HG02885 (cell line): ENCODE data around the gene ZFPM1.

Experiments used
- ATAC-seq: cut with Tn5 transposase; IDR thresholded peaks from one replicate; pipeline ENCODE4 v1.9.1; 2021; ENCODE audit warnings: mild to moderate bottlenecking; ENCODE audit not compliant: unreplicated experiment, poor library complexity

The ZFPM1 gene

DNA sequence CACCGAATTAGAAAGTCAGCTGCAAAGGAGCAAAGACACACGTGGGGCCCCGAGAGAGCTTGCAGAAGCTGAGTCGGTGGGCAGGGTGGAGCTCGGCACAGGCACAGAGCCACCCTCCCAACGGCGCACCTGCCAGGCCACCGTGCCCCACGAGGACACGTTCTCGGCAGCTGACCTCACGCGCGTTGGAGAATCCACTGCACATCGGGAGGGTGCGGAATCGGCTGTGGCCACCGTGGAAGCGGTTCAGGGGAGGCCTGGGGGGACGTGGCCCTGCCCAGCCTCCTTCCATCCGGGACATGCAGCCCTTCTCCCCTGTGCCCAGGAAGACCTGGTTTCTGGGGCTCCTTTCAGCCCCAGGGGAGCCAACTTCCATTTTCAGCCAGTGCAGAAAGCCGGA, 20.9 kb upstream of the ZFPM1 start:
- ATAC-seq: no peak

DNA sequence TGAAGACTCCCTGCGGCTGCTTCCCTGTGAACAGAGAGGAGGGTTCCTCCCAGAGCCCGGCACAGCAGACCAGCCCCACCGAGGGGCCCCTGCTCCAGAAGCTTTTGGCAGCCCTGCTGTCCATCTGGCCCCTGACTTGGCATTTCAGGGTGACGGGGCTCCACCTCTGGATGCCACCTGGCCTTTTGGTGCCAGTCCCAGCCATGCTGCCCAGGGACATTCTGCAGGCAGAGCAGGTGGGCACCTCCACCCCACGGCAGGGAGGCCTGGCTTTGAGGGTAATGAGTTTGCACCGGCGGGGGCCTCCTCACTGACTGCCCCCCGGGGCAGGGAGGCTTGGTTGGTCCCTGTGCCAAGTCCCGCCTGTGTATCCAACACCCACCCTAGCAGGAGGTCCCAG, 20.3 kb upstream of the ZFPM1 start:
- ATAC-seq: no peak

DNA sequence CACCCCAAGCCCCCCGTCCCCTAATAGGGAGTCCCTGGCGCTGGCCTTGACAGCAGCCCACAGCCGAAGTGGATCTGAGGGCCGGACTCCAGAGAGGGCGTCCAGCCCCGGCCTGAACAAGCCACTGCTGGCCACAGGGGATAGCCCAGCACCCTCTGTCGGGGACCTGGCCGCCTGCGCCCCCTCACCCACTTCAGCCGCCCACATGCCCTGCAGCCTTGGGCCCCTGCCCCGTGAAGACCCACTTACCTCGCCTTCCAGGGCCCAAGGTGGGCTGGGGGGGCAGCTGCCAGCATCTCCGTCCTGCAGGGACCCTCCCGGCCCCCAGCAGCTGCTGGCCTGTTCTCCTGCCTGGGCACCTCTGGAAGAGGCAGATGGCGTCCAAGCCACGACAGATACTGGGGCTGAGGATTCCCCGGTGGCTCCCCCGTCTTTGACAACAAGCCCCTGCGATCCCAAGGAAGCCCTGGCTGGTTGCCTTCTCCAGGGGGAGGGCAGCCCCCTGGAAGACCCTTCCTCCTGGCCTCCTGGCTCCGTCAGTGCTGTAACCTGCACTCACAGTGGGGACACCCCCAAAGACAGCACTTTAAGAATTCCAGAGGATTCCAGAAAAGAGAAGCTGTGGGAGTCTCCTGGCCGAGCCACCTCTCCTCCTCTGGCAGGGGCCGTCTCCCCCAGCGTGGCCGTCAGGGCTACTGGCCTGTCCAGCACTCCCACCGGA, 19.3 kb upstream of the ZFPM1 start:
- ATAC-seq: no peak

DNA sequence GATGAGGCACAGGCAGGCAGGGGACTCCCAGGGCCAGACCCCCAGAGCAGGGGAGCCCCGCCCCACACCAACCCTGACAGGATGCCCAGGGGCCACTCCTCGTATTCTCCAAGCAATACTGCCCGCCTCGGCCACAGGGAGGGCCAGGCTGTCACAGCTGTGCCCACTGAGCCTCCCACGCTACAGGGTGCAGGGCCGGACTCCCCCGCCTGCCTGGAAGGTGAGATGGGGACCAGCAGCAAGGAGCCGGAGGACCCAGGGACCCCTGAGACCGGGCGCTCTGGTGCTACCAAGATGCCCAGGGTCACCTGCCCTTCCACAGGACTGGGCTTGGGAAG, 18.8 kb upstream of the ZFPM1 start:
- ATAC-seq: no peak

DNA sequence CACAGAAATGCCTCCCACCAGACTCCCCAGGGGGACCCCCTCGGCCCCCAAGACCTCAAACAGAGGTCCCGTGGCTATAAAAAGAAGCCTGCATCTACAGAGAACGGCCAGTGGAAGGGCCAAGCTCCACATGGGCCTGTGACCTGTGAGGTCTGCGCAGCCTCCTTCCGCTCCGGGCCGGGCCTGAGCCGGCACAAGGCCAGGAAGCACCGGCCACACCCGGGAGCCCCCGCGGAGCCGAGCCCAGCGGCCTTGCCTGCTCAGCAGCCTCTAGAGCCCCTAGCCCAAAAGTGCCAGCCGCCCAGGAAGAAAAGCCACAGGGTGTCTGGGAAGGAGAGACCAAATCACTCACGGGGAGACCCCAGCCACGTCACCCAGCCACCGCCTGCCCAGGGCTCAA, 18.3 kb upstream of the ZFPM1 start:
- no peak for ATAC-seq

DNA sequence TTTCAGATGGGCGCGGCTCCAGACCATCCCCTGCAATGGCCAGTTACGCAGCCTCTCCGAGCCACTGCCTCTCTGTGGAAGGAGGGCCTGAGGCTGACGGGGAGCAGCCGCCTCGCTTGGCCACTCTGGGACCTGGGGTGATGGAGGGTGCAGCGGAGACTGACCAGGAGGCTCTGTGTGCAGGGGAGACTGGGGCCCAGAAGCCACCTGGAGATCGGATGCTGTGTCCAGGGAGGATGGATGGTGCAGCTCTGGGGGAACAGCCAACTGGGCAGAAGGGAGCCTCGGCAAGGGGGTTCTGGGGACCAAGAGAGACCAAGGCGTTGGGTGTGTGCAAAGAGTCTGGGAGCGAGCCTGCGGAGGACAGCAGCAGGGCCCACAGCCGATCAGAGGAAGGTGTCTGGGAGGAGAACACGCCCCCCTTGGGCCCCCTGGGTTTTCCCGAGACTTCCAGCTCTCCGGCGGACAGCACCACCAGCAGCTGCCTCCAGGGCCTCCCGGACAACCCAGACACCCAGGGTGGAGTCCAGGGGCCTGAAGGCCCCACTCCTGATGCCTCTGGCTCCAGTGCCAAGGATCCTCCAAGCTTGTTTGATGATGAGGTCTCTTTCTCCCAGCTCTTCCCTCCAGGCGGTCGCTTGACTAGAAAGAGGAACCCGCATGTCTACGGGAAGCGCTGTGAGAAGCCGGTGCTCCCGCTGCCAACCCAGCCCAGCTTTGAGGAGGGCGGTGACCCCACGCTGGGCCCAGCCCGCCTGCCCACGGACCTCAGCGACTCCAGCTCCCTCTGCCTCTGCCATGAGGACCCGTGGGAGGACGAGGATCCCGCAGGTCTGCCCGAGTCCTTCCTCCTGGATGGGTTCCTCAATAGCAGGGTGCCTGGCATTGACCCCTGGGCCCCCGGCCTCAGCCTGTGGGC, 17.4 kb upstream of the ZFPM1 start:
- no peak for ATAC-seq

DNA sequence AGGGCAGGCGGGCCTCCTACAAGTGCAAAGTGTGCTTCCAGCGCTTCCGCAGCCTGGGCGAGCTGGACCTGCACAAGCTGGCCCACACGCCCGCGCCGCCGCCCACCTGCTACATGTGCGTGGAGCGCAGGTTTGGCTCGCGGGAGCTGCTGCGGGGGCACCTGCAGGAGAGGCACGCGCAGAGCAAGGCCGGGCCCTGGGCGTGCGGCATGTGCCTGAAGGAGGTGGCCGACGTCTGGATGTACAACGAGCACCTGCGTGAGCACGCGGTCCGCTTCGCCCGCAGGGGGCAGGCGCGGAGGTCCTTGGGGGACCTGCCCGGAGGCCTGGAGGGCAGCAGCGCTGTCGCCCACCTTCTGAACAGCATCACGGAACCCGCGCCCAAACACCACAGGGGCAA, 16.3 kb upstream of the ZFPM1 start:
- ATAC-seq: no peak

DNA sequence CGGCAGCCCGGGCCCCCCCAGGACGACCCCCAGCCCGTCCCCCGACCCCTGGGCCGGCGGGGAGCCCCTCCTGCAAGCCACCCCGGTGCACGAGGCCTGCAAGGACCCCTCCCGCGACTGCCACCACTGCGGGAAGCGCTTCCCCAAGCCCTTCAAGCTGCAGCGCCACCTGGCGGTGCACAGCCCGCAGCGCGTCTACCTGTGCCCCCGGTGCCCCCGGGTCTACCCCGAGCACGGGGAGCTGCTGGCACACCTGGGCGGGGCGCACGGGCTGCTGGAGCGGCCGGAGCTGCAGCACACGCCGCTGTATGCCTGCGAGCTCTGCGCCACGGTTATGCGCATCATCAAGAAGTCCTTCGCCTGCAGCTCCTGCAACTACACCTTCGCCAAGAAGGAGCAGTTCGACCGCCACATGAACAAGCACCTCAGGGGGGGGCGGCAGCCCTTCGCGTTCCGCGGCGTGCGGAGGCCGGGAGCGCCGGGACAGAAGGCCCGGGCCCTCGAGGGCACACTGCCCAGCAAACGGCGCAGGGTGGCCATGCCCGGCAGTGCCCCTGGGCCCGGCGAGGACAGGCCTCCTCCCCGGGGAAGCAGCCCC, 15.6 kb upstream of the ZFPM1 start:
- ATAC-seq: no peak

DNA sequence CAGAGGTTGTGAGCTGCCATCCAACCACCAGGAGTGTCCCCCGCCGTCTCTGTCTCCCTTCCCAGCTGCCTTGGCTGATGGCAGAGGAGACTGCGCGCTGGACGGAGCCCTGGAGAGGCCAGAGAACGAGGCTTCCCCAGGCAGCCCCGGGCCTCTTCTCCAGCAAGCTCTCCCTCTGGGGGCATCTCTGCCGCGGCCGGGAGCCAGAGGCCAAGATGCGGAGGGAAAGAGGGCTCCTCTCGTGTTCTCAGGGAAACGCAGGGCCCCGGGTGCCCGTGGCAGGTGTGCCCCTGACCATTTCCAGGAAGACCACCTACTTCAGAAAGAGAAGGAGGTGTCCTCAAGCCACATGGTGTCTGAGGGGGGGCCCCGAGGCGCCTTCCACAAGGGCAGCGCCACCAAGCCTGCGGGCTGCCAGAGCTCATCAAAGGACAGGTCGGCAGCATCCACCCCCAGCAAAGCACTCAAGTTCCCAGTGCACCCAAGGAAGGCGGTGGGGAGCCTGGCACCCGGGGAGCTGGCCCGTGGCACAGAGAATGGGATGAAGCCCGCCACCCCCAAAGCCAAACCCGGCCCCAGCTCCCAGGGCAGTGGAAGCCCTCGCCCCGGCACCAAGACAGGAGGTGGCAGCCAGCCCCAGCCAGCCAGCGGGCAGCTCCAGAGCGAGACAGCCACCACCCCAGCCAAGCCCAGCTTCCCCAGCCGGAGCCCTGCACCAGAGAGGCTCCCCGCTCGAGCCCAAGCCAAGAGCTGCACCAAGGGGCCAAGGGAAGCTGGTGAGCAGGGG, 14.8 kb upstream of the ZFPM1 start:
- ATAC-seq: no peak

DNA sequence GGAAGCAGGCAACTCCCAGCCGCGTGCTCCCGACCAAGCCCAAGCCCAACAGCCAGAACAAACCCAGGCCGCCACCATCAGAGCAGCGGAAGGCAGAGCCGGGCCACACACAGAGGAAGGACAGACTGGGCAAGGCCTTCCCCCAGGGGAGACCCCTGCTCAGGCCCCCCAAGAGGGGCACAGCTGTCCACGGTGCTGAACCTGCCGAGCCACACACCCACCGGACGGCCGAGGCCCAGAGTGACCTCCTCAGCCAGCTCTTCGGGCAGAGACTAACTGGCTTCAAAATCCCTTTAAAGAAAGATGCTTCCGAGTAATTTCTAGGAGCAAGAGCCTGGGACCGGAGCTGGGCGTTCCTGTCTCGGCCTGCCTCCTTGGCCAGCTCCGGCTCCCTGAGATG, 14.1 kb upstream of the ZFPM1 start:
- ATAC-seq: no peak

DNA sequence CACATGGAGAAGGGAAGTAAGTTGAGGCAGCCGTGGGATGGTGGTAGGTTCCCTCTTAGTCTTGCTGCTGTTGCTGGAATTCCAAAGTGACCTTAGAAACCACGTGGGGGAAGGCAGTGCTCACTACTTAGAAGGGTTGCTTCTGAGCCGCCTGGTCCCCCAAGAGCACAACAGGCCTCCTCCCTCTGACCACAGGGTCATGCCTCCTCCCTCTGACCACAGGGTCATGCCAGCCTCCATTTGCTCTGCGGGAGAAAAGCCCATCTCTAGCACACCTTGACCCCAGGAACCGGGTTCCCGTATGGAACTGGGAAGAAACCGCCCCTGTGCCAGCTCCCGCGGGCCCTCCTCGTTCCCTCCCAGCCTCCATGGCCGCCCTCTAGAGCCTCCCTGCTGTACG, 13.4 kb upstream of the ZFPM1 start:
- no peak for ATAC-seq

DNA sequence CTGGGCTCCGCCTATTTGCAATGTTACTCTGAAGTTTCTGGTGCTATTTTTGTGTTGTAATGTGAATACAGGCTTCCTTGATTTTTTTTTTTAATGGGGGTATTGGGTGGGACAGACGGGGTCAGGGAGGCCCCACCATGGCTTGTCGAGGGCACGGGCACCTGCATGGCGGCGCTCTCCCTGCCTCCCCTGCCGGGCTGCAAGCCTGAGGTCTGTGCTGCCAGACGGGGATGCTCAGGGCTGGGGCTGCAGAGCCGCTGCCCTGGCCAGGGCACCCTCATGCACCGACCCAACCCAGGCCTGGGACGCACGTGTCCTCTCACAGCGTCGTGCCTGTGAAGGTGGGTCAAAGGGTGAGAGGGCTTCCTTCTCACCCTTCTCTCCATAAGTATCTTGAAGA, 13.0 kb upstream of the ZFPM1 start:
- ATAC-seq: no peak

DNA sequence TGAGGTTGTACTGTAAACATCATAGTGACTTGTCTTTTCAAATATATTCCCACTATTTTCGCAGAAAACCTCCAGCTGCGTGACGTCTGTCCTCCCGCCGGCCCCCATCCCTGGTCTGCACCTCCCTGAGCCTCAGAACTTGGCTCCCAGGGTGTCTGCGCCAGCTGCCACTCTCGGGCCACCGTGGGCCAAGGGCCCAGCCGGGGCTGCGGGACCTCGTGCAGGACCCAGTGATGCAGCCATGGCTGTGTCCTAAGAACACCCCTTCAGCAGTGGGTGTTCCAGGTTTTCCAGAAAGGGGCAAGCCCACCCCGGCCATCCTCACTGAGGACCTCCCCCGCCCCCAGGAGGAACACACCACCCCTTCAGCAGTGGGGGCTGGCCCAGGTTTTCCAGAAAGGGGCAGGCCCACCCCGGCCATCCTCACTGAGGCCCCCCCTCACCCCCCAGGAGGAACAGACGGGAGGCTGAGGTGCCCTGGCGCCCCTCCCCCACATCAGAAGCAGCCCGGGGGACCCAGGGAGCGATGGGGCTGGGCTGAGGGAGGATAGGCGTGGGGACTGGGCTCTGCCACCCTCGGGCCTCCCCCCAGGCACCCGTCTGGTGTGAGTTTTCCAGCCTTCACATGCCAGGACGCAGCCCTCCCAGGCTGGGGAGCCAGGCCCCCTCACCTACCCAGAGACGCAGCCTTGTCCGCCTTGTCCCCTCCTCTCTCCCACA, 12.2 kb upstream of the ZFPM1 start:
- ATAC-seq: no peak

DNA sequence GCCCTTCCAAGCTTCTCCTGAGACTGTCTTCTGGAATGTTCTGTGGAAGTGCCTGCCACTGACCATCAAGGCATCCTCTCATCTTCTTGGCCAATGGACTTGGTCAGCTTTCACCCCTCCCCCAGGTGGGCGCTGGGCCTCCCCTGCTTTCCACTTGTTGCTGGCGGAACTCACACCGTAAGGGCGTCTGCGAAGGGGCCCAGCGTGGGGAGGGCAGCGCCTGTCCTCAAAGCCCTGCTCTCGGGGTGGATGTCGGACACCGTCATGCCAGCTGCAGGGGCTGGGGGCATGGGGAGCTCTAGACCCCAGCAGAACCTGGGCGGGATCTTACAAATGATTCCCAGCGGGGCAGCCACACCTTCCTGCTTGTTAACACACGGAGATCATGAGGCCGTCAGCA, 11.6 kb upstream of the ZFPM1 start:
- no peak for ATAC-seq

DNA sequence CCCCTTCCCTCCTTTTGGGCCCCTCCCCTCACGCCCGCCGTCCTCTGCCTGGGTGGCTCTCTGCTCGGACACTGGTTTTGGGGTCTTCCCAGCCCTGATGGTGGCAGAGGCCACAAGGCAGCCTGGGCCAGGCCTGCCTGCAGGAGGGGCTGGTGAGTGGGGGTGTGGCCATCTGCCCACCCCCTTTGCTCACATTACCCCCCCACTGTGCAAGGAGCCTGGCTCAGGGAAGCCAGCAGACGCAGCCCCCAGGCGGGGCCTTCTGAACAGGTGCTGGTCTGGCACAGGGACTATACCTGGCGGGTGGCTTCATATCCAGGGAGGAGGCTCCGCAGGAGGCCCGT, 10.7 kb upstream of the ZFPM1 start:
- no peak for ATAC-seq

DNA sequence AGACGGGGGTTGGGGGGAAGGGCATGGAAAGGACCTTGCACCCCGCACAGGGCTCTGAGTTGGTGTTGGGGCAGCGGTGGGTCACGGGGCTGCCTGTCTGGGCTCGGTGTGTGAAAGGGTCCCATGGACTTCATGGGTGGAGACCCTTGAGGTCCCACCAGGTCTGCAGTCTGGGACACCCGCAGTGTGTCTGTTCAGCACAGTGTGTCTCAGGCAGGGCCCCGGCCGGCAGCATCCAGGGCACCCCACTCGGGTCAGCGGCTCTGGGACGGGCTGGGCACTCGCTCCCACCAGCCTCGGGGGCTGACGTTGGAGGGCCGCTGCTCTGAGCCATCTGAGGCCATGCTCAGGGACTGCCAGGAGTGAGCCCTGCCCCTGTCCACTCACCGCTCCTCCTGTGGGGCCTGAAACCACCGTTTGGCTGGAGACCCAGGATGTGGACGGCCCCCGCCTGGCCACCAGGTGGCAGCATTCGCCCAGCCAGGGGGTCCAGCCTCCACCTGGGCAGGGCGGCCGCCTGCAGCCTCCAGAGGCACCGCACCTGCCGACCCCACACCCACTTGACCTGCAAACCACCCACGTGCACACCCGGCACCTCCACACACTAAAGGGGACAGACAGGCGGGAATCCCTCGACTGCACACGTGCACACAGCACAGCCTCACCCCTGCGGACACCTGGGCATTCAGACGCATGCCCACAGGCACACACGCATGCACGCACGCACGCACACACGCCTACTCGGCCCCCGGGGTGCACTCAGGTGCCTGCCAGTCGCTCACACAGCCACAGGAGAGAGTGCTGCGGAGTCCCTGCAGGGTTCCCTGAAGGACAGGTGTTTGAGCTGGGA, 10.1 kb upstream of the ZFPM1 start:
- peak; percentile 56 for ATAC-seq

DNA sequence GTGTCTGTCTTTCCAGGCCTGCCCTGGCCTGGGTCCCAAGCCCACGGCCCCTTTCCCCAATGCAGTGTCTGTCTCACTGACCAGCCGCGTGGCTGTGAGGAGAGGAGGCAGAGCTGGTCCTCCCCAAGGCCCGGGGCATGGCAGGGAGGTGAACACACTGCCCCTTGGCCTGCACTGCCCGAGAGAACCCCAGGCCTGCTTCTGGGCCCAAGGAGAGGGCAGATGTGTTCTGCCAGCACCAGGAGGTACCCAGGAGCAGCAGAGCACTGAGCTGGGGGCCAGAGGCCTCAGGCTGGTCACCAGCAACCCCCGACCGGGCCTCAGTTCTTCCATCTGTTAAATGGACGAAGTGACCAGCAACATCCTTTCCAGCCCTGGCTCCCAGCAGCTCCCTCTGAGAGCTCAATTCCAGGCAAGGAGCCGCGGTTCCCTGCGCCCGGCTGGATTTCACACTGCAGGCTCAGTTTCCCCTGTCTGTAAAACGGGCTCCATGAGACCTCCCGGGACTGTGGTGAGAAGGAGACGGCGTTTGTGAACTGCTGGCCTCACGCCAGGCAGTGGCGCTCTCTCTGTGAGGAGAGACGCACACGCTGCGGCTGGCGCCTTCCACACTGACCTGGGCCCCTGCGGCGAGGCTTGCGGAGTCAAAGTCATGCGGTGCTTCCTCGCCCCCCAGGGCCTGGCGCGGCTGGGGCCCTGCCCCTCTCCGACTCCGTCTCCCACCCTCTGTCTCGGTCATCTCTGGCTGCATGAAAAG, 8.1 kb upstream of the ZFPM1 start:
- no peak for ATAC-seq

DNA sequence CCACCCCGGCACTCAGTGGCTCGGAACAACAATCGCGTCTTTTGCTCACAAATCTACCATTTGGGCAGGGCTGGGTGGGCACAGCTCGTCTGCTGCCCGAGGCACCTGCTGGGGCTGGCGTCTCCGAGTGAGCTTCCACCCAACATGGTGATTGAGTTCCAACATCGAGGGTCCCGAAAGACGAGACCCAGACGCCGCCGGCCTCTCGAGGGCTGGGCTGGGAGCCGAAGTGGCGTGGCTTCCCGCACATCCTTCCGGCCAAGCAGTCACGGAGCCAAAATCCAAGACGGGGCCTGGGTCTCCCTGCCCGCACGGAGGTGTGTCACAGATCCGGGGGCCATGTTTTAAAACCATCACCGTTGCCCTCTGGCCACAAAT, 7.5 kb upstream of the ZFPM1 start:
- ATAC-seq: no peak

DNA sequence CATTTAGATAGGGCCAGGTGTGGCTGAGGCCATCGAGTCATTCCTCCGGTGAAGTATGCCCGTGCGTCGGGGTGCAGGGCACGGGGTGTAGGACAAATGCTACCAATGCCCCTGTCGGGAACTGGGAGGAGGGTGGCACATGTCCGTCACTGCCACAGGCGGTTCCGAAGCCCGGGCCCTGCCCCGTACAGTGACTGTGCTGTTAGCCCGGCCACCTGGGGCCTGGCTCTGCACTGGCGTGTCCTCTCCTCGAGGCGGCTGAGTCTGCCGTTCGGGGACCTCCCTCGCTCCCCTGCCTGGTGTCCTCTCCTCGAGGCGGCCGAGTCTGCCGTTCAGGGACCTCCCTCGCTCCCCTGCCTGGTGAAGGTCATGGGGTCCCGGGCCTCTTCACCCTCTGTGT, 7.0 kb upstream of the ZFPM1 start:
- no peak for ATAC-seq
